Hypothalamus (tissue), 51 donors: ENCODE data around the gene CLSTN2.

Source experiments
- DNase-seq, 51 donors: peaks; one replicate each; lab custom pipeline; 2025; lab: John Stamatoyannopoulos, UW

CLSTN2 gene

GRCh38 chr3:140135461-140135860 lies 200.5 kb downstream of the CLSTN2 start:
- no peak for DNase-seq

- DNase-seq: peak in 2 of 51 donors; percentile 2 to 15
Observed at GRCh38 chr3:140143367-140144069, 208.5 kb downstream of the CLSTN2 start.

GRCh38 chr3:140145528-140145927 lies 210.5 kb downstream of the CLSTN2 start:
- no peak for DNase-seq

GRCh38 chr3:140146668-140147067 lies 211.7 kb downstream of the CLSTN2 start:
- DNase-seq: no peak

- DNase-seq: no peak
Observed at GRCh38 chr3:140147965-140148490, 213.0 kb downstream of the CLSTN2 start.

DNA sequence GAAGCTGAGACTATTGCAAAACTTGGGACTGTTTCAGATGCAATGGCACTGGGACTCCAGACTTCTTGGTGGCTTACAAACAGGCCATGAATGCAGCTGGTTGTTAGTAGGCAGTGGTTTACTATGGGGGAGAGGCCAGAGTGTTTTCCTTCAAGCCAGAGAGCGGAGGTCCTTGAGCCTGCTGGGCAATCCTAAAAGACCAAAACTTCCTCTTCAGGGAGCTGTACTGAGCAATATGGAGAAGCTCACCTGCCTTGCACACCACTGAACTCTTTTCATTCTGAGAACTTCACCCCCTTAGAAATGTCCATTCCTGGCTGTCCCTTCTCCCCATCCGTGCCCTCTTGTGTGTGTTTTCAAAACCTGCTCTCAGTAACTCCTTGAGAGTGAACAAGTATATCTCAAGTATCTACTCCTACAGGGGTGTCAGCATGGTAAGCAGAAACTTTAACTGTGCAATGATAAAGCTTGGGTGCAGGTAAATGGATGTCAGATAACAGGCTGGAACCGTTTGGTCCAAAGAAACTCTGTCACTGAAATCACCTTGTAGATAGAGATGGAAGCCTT lies 213.9 kb downstream of the CLSTN2 start:
- no peak for DNase-seq

DNA sequence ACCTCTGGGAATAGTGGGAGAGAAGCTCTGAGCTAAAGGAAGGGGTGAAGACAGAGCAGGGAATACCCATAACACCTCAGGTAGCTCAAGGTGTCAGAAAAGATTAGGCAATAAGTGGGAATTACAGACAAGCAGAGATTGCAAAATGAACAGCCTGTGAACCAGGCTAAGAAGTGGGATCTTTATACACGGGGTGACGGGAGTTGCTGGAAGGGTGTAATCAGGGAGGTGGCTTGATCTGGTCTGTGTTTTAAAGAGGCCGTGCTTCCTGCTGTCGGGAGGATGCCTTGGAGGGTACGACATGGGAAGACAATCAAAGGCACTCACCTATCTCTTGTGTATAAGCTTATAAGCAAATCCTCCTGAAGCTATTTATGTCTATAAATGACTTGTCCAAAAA lies 216.3 kb downstream of the CLSTN2 start:
- DNase-seq: no peak

- DNase-seq: peak in 24 of 51 donors; percentile 2 to 35 (median 14)
Observed at GRCh38 chr3:140152851-140153639, 218.1 kb downstream of the CLSTN2 start.

DNA sequence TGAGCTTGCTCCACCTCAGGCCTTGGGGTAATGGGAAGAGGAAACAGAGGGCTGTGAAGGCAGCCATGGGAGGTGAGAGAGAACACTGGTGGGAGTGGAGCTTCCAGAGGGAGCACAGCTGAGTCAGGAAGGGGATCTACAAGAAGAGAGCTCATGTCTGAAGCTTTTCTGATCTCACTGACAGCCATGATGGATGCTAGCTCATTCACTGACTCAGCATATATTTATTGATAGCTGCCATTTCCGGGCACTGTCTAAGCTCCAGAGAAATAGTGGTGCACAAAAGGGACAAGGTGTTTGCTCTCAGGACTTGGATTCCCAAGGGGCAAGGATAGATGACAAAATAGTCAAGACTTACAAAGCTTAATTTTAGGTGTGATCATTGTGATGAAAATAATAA lies 218.8 kb downstream of the CLSTN2 start:
- no peak for DNase-seq

GRCh38 chr3:140157161-140157560 lies 222.2 kb downstream of the CLSTN2 start:
- no peak for DNase-seq

GRCh38 chr3:140159646-140160045 lies 224.7 kb downstream of the CLSTN2 start:
- DNase-seq: no peak

DNA sequence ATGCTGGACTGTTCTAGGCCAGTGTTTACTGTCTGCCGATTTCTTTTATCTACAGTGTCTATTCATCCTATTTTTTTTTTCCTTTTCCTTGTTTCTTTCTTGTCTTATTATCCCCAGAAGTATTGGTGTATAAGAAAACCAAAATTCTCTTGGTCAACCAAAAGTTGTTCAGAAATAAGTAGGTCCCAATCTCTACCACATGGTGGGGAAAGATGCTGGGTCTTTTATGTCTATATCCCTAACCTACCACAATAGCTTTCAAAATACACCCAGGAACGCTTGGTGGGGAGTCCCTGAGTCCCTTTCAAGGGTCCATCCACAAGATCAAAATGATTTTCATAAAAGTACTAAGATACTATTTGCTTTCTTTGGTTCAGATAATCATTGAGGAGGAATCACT lies 225.6 kb downstream of the CLSTN2 start:
- no peak for DNase-seq

GRCh38 chr3:140162551-140162950 lies 227.6 kb downstream of the CLSTN2 start:
- no peak for DNase-seq

DNA sequence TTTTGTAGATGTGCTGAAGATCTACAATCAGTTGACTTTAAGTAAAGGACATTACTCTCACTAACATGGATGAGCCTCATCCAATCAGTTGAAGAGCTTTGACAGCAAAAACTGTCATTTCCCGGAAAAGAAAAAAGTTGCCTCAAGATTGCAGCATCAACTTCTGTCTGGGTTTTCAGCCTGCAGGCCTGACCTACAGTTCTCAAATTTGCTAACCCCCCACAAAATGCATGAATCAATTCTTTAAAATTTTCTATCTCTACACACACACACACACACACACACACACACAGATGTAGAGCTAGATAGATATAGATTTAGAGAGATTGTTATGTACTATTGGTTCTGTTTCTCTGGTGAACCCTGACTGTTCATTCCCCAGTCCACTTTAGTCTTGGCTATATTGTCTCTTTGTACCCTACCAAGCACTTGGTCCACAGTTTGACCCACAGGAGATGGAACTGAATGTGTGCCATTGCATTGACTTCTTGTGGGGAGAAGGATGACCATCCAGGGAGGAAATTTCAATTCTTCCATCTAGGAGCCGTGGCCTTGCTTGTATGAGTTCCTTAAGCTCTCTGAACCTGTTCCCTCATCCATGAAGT lies 228.3 kb downstream of the CLSTN2 start:
- DNase-seq: no peak

DNA sequence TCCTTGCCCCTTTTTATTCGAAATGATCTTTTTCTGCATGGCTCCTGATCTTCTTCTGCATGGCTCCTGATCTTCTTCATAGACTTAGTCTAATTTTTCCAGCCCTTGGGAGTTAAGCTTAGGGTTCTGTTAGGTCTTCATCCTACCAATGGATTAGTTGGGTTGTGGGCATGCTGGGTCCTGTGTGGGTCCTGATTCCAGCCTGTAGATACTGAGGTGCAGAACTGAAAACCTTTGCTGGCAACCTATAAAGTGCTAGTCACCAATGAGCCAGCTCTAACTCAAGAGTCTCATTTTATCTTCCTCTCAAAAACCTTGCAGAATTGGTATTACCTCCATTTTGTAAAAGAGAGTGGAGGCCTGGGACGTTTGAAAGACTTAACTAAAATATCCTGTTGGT lies 229.2 kb downstream of the CLSTN2 start:
- DNase-seq: no peak

- no peak for DNase-seq
Observed at GRCh38 chr3:140164922-140165590, 230.1 kb downstream of the CLSTN2 start.

DNA sequence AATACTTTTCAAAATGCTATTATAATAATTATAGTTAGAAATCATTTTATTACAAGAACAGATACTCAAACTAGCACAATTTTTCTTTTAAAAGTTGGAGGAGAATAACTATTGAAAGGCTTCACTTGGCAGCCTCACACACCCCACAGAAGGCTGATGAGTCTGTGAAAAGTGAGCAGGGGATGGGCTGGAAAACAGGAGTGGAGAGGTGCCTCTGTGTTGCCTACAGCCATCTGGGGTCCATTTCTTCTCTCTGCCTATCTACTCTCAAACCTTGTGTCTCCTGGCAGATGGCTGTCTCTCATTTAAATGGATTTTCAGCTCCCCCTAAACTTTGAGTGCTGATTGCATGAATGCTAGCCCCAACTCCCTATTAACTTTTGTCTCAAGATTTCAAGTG lies 230.8 kb downstream of the CLSTN2 start:
- no peak for DNase-seq

DNA sequence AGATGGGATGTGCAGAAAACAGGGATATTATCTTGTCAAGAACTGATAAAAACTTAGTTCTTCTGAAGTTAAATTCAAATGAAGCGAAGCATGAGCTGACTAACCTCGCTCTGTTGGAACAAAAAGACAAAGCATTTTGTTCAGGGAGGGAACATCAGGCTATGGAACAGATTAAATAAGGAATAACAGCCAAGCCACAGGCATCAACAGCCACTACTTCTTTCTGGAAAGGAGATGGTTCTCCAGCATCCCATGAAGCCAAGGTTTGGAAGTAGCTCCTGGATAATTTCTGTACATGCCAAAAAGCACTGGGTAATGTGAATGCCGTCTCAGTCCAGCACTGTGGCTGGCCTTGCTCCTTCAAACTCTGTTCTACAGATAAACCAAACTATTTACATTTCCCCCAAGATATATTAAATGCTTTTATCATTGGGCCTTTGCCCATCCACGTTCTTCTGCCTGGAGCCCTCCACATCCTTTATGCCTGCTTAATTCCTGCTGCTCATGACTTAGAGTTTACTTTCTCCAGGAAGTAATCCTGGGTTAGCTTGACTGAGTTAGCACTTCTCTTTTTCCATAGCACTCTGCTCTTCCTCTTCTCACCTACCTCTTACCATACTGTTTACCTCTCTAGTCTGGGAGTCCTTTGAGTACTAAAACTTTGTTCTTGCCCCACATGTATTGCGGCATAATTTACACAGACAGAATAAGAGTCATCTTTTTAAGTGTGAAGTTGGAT lies 232.0 kb downstream of the CLSTN2 start:
- DNase-seq: peak in 1 of 51 donors; percentile 44

GRCh38 chr3:140167600-140168281 lies 232.8 kb downstream of the CLSTN2 start:
- DNase-seq: no peak
